Effector memory CD8-positive, alpha-beta T cell (primary cell): ENCODE measurements around the gene MAFB.

Experiments used
- ATAC-seq: fragments of 150-1000 bp; cut with Tn5 transposase; replicated peaks from 2 replicates; pipeline ENCODE4 v1.10.0; 2021; ENCODE audit warnings: mild to moderate bottlenecking, moderate library complexity
- DNase-seq, 3 experiments: peaks; one replicate each; pipeline ENCODE4 v3.0.0; 2021
- H3K27ac Mint-ChIP-seq, 2 donors: one replicate each; pipeline ENCODE4 v1.8.0; 2022; ENCODE audit warnings: mild to moderate bottlenecking in 2 of 2, mixed read lengths in 2 of 2, moderate library complexity in 2 of 2
- H3K27me3 Mint-ChIP-seq, 2 donors: one replicate each; pipeline ENCODE4 v1.8.0; 2022; ENCODE audit warnings: mixed read lengths in 2 of 2
- H3K36me3 Mint-ChIP-seq: one replicate; pipeline ENCODE4 v1.8.0; 2022; ENCODE audit warnings: mild to moderate bottlenecking, moderate library complexity, mixed read lengths; ENCODE audit not compliant: insufficient read depth
- H3K4me1 Mint-ChIP-seq, 2 donors: one replicate each; pipeline ENCODE4 v1.8.0; 2022; ENCODE audit warnings: low read depth in 2 of 2, mixed read lengths in 2 of 2
- H3K4me3 Mint-ChIP-seq, 2 donors: one replicate each; pipeline ENCODE4 v1.8.0; 2022; ENCODE audit warnings: mild to moderate bottlenecking in 2 of 2, mixed read lengths in 2 of 2, moderate library complexity in 2 of 2
- H3K9me3 Mint-ChIP-seq, 2 donors: one replicate each; pipeline ENCODE4 v1.8.0; 2022; ENCODE audit warnings: mixed read lengths in 2 of 2

MAFB gene

DNA sequence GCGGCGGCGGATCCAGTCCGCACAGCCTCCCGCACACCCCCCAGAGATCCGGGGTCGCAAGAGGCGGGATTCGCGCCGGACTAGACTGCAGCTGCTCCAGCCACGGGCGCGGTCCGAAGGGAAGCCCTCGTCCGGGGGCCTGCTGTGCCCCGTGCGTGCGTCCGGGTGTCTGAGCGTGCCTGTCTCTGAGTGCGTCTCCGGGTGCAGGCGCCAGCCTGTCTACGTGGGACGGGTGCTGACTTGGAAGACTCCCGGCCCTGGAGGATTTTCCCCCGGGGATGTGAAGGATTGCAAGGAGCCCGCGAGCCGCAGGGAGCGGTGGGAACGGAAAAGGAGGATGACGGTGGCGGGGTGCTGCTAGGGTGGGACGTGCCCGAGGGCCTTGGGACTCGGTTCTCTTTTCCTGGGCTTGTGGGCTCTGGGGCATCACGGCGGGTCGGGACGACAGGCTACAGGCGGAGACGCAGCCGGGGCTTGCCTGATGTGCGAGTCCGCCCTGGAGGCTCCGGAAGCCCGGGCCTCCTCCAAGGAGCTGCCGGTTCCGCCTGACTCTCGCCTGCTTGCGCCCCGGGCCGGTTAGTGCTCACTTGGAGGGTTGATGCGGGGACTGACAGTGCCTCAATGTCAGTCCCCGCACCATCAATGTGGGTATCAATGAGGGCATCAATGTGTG, 5.7 kb downstream of the MAFB start:
- no peak overlapping the region for H3K27ac Mint-ChIP-seq
- ATAC-seq, result no peak
- peaks cover 58 to 100% of the 10 kb centered on the region in 2 donors for H3K27me3 Mint-ChIP-seq
- H3K36me3 Mint-ChIP-seq, result peaks cover 5% of the 10 kb centered on the region
- no peak for DNase-seq
- H3K4me1 Mint-ChIP-seq, result peaks cover 6 to 10% of the 10 kb centered on the region in 2 donors
- H3K9me3 Mint-ChIP-seq, result no peaks in the 10 kb centered on the region
- H3K4me3 Mint-ChIP-seq, result peak overlapping the region in 1 of 2 donors; percentile 75

DNA sequence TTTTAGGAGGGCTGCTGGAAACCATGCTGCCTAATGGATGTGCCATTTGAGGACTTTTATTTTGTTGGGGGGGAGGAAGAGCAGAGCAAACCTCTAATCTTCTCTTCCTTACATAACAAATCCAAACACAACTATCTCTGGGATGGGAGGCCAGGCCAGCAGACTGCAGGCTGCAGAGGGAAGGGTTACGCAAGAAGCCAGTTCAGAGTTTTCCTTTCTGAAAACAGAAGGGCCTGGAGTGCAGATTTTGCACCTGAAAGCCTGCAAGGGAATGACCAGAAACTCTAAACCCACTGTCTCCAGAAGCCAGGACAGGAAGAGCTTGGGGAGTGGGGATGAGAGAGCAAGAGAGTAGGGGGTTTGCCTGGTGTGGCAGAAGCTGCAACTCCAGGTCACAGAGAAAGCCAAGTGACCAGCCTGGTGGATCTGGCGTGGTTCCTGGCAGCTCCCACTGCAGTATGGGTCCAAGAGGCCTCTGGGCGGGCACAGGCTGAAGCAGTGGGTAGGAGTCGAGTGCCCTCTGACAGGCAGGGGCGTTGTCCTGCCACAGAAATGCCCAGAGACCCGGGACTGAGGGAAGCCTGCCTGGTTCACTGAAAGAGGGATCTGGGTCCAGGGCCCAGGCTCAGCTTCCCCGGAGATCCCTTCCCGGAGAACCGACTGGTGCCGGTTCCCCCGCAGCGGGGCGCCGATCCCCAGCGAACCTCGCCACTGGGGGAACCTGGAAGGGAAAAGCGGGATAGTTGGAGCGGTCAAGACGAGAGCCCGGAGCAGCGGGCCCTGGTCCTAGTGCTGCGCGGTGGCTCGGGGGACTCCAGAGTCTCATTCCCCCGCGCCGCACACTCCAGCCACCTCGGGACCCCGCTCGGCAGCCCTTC, 6.7 kb downstream of the MAFB start:
- Mint-ChIP-seq H3K27me3 (peaks cover 56 to 100% of the 10 kb centered on the region in 2 donors), H3K36me3 (peaks cover 5% of the 10 kb centered on the region), H3K9me3 (no peaks in the 10 kb centered on the region), H3K4me1 (peaks cover 4 to 10% of the 10 kb centered on the region in 2 donors), H3K4me3 (peak overlapping the region; percentile 9 to 75), H3K27ac (no peak overlapping the region)
- DNase-seq (no peak), ATAC-seq (no peak)

DNA sequence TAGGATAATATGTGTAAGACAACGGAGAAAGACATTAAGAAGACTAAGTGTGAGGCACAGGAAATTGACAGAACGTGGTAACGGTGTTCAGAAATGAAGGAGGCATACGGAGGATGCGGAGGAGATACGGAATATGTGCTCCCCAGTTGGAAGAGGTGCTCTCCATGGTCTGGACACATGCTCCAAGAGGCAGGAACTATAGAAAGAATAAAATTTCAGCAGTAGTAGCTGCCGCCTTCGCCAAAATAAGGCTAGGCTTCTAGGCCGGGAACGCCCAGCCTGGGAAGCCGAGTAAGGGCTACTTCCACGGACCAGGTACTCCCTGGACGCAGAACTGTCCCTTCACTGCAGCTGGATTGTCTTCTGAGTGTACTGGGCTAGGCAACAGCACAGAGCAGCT, 7.4 kb downstream of the MAFB start:
- Mint-ChIP-seq H3K36me3 (peaks cover 5% of the 10 kb centered on the region), H3K27me3 (peaks cover 60 to 100% of the 10 kb centered on the region in 2 donors), H3K9me3 (no peaks in the 10 kb centered on the region), H3K4me3 (no peak overlapping the region), H3K4me1 (peaks cover 4 to 9% of the 10 kb centered on the region in 2 donors), H3K27ac (no peak overlapping the region)
- ATAC-seq (no peak), DNase-seq (no peak)

DNA sequence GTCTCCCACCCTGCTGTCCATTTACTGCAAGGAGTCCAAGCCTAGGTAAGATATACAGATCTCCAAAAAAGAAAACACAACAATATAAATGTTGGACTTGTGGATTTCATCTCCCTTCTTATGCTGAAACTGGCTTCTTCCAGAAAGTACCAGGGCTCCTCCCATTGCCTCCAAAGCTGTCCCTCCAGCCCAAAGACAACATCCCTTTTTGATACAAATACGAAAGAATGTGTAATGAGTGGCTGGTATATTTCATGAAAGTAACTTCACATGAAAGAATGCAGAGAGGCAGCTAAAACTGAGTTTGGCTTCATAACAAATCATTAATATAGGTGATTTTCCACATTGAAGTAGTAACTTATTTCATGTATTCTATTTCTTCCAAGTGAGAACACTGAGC, 7.9 kb downstream of the MAFB start:
- Mint-ChIP-seq H3K4me3 (no peak overlapping the region), H3K27me3 (peaks cover 64 to 100% of the 10 kb centered on the region in 2 donors), H3K4me1 (peaks cover 4 to 9% of the 10 kb centered on the region in 2 donors), H3K27ac (no peak overlapping the region), H3K36me3 (peaks cover 5% of the 10 kb centered on the region), H3K9me3 (no peaks in the 10 kb centered on the region)
- ATAC-seq (no peak), DNase-seq (no peak)

DNA sequence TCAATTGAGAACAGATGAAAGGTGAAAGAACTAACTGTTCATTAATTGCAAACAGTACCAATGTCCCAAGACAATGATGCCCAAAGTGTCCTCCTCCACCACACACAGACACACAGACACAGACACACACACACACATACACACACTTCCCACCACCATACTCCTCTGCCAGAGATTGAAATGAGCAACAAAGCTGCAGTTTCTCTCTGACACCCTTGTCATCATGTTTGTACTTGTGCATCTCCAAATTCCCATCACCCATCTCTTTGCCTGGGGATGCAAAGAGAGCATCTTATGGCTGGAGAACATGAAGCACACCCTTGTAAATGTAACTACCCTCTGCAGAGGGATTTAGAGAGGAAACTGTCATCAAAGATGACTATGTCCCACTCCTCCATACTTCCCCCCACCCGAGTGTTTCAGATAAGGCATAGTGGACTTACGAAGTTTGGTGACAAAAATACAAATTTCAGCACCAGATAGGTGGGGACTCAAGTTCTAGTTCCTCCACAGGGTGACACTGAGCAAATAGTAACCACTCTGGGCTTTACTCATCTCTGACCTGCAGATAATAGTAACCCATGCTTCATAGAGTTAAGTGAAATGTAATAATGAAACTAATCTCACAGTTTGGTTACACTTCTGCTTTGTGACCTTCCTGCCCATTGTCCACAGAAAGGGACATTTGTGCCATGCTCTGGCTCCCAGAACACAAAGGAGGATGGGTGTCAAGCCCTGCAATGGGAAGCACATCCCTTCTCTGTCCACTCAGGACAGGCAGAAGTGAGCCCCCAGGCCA, 8.7 kb downstream of the MAFB start:
- Mint-ChIP-seq H3K9me3 (no peaks in the 10 kb centered on the region), H3K4me1 (peaks cover 4 to 9% of the 10 kb centered on the region in 2 donors)

DNA sequence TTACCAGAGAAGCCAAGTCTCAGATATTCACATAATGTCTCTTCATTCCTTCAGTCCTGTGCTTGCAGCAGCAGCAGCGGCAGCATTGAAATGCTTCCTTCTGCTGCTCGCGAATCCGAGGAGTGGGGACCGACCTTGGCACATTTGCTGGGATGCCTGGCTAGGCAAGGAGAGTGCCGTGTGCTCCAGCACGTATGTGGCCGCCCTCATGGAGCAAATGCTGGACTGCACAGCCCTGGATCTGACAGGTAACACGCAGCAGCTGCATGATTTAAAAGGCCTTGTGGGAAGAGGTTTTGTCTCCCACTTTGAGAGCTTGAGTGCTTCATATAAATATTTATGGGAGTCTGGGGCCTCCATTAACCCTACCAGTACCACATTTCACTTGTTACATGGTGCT, 9.9 kb downstream of the MAFB start:
- ATAC-seq (no peak), DNase-seq (no peak)
- peaks cover 5% of the 10 kb centered on the region for H3K36me3 Mint-ChIP-seq
- H3K27ac Mint-ChIP-seq, result no peak overlapping the region
- no peaks in the 10 kb centered on the region for H3K9me3 Mint-ChIP-seq
- H3K4me3 Mint-ChIP-seq, result no peak overlapping the region
- H3K27me3 Mint-ChIP-seq, result peaks cover 62 to 90% of the 10 kb centered on the region in 2 donors
- peaks cover 4 to 9% of the 10 kb centered on the region in 2 donors for H3K4me1 Mint-ChIP-seq

More for the DNA sequence above, 8.7 kb downstream of the MAFB start:
- ATAC-seq (no peak), DNase-seq (no peak)
- H3K36me3 Mint-ChIP-seq, result peaks cover 5% of the 10 kb centered on the region
- no peak overlapping the region for H3K27ac Mint-ChIP-seq
- H3K27me3 Mint-ChIP-seq, result peaks cover 70 to 99% of the 10 kb centered on the region in 2 donors
- no peak overlapping the region for H3K4me3 Mint-ChIP-seq

DNA sequence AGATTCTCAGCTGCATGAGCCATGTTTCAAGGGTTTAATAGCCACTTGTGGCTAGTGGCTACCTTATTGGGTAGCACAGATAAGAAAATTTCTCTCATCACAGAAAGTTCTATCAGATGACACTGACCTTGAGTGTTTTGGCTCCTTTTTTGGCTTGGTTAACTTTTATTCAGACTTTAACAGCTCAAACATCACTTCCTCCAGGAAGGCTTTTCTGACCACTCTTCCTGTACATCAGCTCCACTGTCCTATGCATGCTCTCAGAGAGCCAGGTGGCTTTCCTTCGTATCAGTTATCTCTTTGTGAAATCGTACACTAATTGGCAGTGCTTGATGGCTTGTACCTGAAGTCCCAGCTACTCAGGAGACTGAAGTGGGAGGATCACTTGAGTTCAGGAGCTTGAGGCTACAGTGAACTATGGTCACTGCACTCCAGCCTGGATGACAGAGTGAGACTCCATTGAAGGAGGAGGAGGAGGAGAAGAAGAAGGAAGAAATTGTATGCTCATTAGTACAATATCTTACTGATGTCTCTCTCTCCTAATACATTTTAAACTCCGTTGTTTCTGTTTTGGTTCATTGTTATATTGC, 10.7 kb downstream of the MAFB start:
- peaks cover 54 to 90% of the 10 kb centered on the region in 2 donors for H3K27me3 Mint-ChIP-seq
- no peak overlapping the region for H3K27ac Mint-ChIP-seq

DNA sequence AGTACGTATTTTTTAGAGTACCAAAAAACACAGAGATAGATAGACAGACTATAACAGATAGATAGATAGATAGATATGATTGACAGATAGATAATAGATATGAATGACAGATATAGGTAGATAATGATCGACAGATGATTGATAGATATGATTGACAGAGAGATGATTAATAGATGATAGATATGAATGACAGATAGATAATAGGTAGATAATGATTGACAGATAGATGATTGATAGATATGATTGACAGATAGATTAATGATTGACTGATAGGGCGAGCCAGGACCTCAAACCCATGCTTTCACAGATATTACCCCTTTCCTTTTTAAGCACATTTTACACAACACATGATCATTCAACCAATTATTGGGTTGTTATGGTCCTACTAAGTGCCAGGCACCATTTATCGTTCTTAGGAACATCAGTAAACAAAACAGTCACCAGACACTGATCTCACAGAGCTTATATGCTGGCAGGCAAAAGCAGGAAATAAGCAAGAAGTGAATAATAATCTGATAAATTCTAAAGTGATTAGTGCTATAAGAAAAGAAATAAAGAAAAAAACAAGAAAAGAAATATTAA, 11.6 kb downstream of the MAFB start:
- no peaks in the 10 kb centered on the region for H3K9me3 Mint-ChIP-seq
- no peak for ATAC-seq
- no peak overlapping the region for H3K27ac Mint-ChIP-seq
- DNase-seq, result no peak
- peaks cover 45 to 89% of the 10 kb centered on the region in 2 donors for H3K27me3 Mint-ChIP-seq
- peaks cover 0 to 5% of the 10 kb centered on the region in 2 donors for H3K4me1 Mint-ChIP-seq
- H3K4me3 Mint-ChIP-seq, result no peak overlapping the region
- H3K36me3 Mint-ChIP-seq, result peaks cover 5% of the 10 kb centered on the region

More for the DNA sequence above, 10.7 kb downstream of the MAFB start:
- Mint-ChIP-seq H3K36me3 (peaks cover 5% of the 10 kb centered on the region), H3K4me1 (peaks cover 4 to 9% of the 10 kb centered on the region in 2 donors), H3K4me3 (no peak overlapping the region), H3K9me3 (no peaks in the 10 kb centered on the region)
- DNase-seq (no peak), ATAC-seq (no peak)

DNA sequence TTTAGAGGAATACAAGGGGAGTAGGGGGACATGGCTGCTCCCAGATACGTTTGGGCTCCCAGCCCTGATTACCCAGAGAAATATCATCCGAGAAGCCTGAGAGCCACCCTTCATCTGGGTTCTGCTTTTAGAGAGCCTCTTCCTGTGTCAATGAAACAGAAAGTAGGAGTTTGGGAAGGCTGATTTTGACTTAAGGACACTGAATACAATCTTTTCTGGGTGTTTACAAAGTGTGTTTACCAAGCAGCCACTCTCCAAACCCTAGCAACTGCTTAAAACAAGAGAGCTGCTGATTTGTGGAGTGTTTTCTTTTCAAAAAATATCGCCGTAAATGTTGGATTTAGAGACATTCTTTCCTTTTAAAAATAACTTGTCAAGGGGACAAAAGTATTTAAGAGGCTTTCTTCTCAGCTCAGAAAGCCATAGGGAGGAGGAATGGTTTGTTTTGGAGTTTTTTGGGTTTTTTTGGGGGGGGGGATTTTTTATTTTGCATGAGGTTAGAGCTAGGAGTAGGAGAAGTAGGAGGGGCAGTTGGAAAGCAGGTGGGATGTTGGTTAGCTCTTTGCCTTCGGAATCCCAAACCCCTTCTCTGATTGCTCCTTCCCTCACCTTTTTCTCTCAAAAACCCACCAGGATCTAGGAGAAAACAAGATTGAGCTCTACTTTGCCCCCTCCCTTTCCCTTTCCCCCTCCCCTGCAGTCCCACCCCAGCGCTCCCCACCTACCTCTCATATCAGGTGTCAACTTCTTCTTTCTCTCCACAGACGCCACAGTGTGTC, 12.4 kb downstream of the MAFB start:
- no peaks in the 10 kb centered on the region for H3K36me3 Mint-ChIP-seq

DNA sequence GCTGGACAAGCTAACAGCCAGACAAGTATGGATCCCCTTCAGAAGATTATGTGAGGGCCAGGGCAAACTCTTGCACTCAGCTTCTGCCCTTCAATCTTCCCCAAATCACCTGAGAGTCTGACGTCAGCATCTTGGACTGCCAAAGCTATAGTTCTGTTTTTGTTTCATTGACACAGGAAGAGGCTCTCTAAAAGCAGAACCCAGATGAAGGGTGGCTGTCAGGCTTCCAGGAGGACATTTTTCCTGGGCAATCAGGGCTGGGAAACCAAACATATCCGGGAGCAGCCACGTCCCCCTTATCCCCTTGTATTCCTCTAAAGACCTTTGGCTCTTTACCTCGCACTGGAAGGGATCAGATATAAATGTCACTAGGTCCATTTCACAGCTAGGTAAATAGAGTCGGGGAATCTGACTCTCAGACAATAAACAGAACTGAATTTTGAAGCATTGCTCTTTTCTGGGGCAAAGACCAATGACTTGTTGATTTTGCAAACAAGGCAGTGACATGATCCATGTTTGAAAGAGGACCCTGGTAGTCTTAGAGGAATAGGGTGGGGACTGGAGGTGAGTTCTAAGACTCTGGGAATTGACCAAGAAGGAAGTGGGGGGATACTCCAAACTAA, 13.3 kb downstream of the MAFB start:
- Mint-ChIP-seq H3K27me3 (peaks cover 28 to 82% of the 10 kb centered on the region in 2 donors), H3K9me3 (no peaks in the 10 kb centered on the region)
- ATAC-seq, result no peak

More for the DNA sequence above, 12.4 kb downstream of the MAFB start:
- peaks cover 37 to 87% of the 10 kb centered on the region in 2 donors for H3K27me3 Mint-ChIP-seq
- ATAC-seq (no peak), DNase-seq (no peak)
- peaks cover 0 to 2% of the 10 kb centered on the region in 2 donors for H3K4me1 Mint-ChIP-seq
- H3K27ac Mint-ChIP-seq, result no peak overlapping the region
- H3K4me3 Mint-ChIP-seq, result no peak overlapping the region
- no peaks in the 10 kb centered on the region for H3K9me3 Mint-ChIP-seq

DNA sequence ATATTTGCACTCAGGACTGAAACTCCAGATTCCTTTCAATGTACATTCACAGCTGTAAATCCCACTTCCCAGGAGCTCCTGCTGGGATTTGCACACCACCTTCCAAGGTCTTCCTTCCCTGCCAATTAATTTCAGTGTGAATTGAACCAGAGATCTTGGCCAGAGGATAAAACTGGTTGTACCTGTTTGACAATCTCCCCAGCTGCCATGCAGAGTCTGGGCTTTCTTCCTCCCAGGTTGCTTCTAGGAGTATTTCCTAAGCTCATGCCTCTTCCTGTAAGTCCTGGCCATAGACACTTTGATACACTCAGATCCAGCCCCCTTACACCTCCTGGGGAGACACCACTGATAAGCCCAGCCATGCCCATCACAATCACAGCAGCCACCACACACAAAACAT, 15.6 kb downstream of the MAFB start:
- Mint-ChIP-seq H3K9me3 (peaks cover 0 to 2% of the 10 kb centered on the region in 2 donors), H3K4me3 (no peak overlapping the region), H3K27me3 (peaks cover 20 to 62% of the 10 kb centered on the region in 2 donors), H3K27ac (no peak overlapping the region), H3K4me1 (peaks cover 0 to 1% of the 10 kb centered on the region in 2 donors), H3K36me3 (no peaks in the 10 kb centered on the region)
- DNase-seq, result no peak
- no peak for ATAC-seq

More for the DNA sequence above, 13.3 kb downstream of the MAFB start:
- Mint-ChIP-seq H3K4me3 (no peak overlapping the region), H3K27ac (no peak overlapping the region), H3K36me3 (no peaks in the 10 kb centered on the region), H3K4me1 (peaks cover 0 to 2% of the 10 kb centered on the region in 2 donors)
- DNase-seq, result no peak

DNA sequence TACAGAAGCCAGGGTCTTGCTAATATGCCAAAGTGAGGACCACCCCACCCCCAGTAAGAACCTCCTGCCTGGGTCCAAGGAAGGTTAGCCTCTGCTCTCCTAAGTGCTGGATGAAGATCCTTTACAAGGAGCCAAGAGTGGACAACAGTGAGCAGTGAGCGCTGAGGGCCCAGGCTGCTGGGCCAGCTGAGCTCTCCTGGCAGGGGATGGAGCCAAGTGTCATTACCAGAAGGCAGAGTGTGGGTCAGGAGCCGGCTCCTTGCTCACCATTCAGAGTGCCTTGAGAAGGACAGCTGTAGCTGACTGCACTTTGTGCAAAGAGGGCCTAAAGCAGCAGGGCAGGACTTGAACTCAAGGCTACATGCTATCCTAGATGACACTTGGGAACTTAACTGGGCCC, 16.9 kb downstream of the MAFB start:
- DNase-seq, result no peak
- H3K9me3 Mint-ChIP-seq, result peaks cover 0 to 2% of the 10 kb centered on the region in 2 donors
- peaks cover 14 to 49% of the 10 kb centered on the region in 2 donors for H3K27me3 Mint-ChIP-seq
- H3K36me3 Mint-ChIP-seq, result no peaks in the 10 kb centered on the region
- H3K4me1 Mint-ChIP-seq, result no peaks in the 10 kb centered on the region
- H3K27ac Mint-ChIP-seq, result no peak overlapping the region
- no peak overlapping the region for H3K4me3 Mint-ChIP-seq
- ATAC-seq, result no peak
